ENCODE results near the gene TNIP1.

The TNIP1 gene

GRCh38 chr5:151064916-151065499, 15.8 kb downstream of the TNIP1 start:
- no peak for DNase-seq (ENCODE audit: low read depth)

GRCh38 chr5:151063142-151063989, 17.5 kb downstream of the TNIP1 start:
- no peak for DNase-seq (ENCODE audit: low read depth)

GRCh38 chr5:151062405-151063141, 18.3 kb downstream of the TNIP1 start:
- DNase-seq (ENCODE audit: low read depth), result no peak

- DNase-seq (ENCODE audit: low read depth), result no peak
These were observed 20.1 kb downstream of the TNIP1 start for GRCh38 chr5:151060742-151061141.

GRCh38 chr5:151058891-151059489, 21.8 kb downstream of the TNIP1 start:
- DNase-seq (ENCODE audit: low read depth), result no peak

GRCh38 chr5:151058301-151058700, 22.5 kb downstream of the TNIP1 start:
- no peak for DNase-seq (ENCODE audit: low read depth)

GRCh38 chr5:151056379-151057325, 24.2 kb downstream of the TNIP1 start:
- DNase-seq (ENCODE audit: low read depth), result no peak

- no peak for DNase-seq (ENCODE audit: low read depth)
These were observed 25.5 kb downstream of the TNIP1 start for GRCh38 chr5:151055336-151055735.

- DNase-seq (ENCODE audit: low read depth), result no peak
These were observed 26.1 kb downstream of the TNIP1 start for GRCh38 chr5:151054709-151055108.

GRCh38 chr5:151053796-151054462, 26.9 kb downstream of the TNIP1 start:
- DNase-seq (ENCODE audit: low read depth), result no peak

GRCh38 chr5:151052836-151053235, 28.0 kb downstream of the TNIP1 start:
- no peak for DNase-seq (ENCODE audit: low read depth)

- no peak for DNase-seq (ENCODE audit: low read depth)
These were observed 28.8 kb downstream of the TNIP1 start for GRCh38 chr5:151051931-151052608.

- no peak for DNase-seq (ENCODE audit: low read depth)
These were observed 29.5 kb downstream of the TNIP1 start for GRCh38 chr5:151051066-151051930.

GRCh38 chr5:151048526-151048925, 32.3 kb downstream of the TNIP1 start:
- no peak for DNase-seq (ENCODE audit: low read depth)

- DNase-seq (ENCODE audit: low read depth), result no peak
These were observed 32.9 kb downstream of the TNIP1 start for GRCh38 chr5:151047814-151048425.

- no peak for DNase-seq (ENCODE audit: low read depth)
These were observed 38.3 kb downstream of the TNIP1 start for GRCh38 chr5:151042453-151043093.

- DNase-seq (ENCODE audit: low read depth), result no peak
These were observed 39.1 kb downstream of the TNIP1 start for GRCh38 chr5:151041577-151042268.

Data from GM04503 (cell line).